Measurements from ENCODE around the gene FAM98A. TPM values are rescaled to one million over a fixed set of nuclear protein-coding genes. Genes with fewer than 3 reads are reported as not detected.

The FAM98A gene
- total and polyA plus RNA-seq, 7 donors, result 31.6 to 125 (median 54.0) TPM

DNA sequence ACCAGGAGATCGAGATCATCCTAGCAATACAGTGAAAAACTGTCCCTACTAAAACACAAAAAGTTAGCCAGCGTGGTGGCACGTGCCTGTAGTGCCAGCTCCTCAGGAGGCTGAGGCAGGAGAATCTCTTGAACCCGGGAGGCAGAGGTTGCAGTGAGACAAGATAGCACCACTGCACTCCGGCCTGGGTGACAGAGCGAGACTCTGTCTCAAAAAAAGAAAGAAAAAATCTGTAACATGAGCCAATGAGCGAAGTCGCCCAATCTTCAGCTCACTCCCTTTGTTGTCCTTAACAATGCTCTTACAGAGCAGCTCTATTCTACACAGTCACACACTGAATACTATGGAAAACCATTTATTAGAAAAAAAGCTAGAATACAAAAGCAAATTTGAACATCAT, 22.0 kb downstream of the FAM98A start:
- TF ChIP-seq, protein P1, sequence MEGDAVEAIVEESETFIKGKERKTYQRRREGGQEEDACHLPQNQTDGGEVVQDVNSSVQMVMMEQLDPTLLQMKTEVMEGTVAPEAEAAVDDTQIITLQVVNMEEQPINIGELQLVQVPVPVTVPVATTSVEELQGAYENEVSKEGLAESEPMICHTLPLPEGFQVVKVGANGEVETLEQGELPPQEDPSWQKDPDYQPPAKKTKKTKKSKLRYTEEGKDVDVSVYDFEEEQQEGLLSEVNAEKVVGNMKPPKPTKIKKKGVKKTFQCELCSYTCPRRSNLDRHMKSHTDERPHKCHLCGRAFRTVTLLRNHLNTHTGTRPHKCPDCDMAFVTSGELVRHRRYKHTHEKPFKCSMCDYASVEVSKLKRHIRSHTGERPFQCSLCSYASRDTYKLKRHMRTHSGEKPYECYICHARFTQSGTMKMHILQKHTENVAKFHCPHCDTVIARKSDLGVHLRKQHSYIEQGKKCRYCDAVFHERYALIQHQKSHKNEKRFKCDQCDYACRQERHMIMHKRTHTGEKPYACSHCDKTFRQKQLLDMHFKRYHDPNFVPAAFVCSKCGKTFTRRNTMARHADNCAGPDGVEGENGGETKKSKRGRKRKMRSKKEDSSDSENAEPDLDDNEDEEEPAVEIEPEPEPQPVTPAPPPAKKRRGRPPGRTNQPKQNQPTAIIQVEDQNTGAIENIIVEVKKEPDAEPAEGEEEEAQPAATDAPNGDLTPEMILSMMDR (IDR thresholded peaks at IDR 0.05), result no peak
- no peaks in the 10 kb centered on the region for H3K9me3 ChIP-seq
- no peak for ATAC-seq
- DNase-seq, result no peak
- no peaks in the 10 kb centered on the region for H3K4me1 ChIP-seq
- WGBS, 3 donors, result 84 to 87% (median 85%) methylated on average over 8 of the region's 8 CpGs
- no peaks in the 10 kb centered on the region for H3K36me3 ChIP-seq (ENCODE audit: insufficient read depth in 1 of 2, low read depth in 1 of 2)
- intact Hi-C loops (cut with DNase I), result loop anchor here in 1 of 2 donors (5.0 kb wide), 1 partner anchor 105 kb away; no protein-coding TSS in a partner anchor
- H3K27ac ChIP-seq, result no peak overlapping the region
- no peaks in the 10 kb centered on the region for H3K27me3 ChIP-seq (ENCODE audit: insufficient read depth in 3 of 3, low read length in 2 of 3)
- no peak overlapping the region for H3K4me3 ChIP-seq

DNA sequence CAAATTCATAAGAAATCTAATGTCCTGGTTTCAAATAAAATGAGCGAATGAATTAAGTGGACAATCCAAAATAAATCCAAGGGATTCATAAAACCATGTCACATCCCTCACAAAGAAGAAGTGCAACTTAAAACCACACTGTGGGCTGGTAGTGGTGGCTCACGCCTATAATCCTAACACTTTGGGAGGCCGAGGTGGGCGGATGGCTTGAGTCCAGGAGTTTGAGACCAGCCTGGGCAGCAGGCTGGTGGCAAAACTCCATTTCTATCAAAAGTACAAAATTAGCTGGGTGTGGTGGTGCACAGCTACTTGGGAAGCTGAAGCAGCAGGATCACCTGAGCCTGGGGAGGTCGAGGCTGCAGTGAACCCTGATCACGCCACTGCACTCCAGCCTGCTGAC, 25.4 kb downstream of the FAM98A start:
- WGBS, 3 donors, result 91 to 94% (median 92%) methylated on average over 6 of the region's 6 CpGs
- Histone ChIP-seq H3K9me3 (no peaks in the 10 kb centered on the region), H3K27ac (no peak overlapping the region), H3K4me3 (no peak overlapping the region), H3K27me3 (ENCODE audit: insufficient read depth in 3 of 3, low read length in 2 of 3) (no peaks in the 10 kb centered on the region), H3K36me3 (ENCODE audit: insufficient read depth in 1 of 2, low read depth in 1 of 2) (no peaks in the 10 kb centered on the region), H3K4me1 (no peaks in the 10 kb centered on the region)
- TF ChIP-seq, protein P1 (IDR thresholded peaks at IDR 0.05), result no peak
- ATAC-seq, result peak in 1 of 4 donors; percentile 22
- intact Hi-C loops (cut with DNase I), result no loop called here
- DNase-seq, result no peak

DNA sequence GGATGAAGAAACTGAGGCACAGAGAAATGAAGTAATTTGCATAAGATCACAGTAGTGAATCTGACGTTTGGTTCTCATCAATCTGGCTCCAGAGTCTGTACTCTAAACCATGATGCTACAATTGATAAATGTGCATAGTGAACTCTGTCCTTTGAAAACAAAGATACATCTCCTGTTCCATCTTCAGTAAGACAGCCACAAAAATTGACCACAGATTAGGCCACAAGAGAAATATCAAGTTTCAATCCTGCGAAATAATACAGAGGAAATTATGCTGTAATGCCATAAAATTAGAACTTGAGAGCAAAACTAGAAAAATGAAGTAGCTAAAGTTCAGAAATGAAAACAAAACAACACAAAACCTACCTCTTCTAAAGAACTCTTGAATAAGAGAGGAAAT, 28.4 kb downstream of the FAM98A start:
- WGBS, 3 donors, result 54 to 61% (median 56%) methylated on average over 2 of the region's 2 CpGs
- H3K9me3 ChIP-seq, result no peaks in the 10 kb centered on the region
- TF ChIP-seq, protein P1 (IDR thresholded peaks at IDR 0.05), result no peak
- no peak for ATAC-seq
- no peaks in the 10 kb centered on the region for H3K4me1 ChIP-seq
- no peaks in the 10 kb centered on the region for H3K27me3 ChIP-seq (ENCODE audit: insufficient read depth in 3 of 3, low read length in 2 of 3)
- no peak overlapping the region for H3K27ac ChIP-seq
- intact Hi-C loops (cut with DNase I), result no loop called here
- peaks cover 0 to 2% of the 10 kb centered on the region in 2 donors for H3K36me3 ChIP-seq (ENCODE audit: insufficient read depth in 1 of 2, low read depth in 1 of 2)
- no peak for DNase-seq
- no peak overlapping the region for H3K4me3 ChIP-seq

DNA sequence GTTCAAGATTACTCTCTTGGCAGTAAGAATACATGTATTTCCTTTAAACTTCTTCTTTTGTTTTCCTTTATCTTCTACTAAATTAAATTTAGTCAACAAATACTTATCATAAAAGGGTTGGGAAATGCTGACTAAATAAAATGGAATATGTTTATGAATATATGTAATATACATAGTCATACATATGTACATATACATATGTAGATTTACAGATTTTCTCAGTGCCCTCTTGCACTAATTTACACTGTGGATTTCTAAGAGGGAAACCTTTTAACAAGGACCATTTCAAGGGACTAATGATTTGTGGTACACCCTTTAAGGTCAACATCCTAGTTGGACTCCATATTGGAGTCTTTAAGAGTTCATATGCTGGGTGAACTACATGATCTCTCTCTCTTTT, 37.2 kb downstream of the FAM98A start:
- no peak for ATAC-seq
- H3K4me1 ChIP-seq, result peaks cover 20% of the 10 kb centered on the region
- intact Hi-C loops (cut with DNase I), result no loop called here

DNA sequence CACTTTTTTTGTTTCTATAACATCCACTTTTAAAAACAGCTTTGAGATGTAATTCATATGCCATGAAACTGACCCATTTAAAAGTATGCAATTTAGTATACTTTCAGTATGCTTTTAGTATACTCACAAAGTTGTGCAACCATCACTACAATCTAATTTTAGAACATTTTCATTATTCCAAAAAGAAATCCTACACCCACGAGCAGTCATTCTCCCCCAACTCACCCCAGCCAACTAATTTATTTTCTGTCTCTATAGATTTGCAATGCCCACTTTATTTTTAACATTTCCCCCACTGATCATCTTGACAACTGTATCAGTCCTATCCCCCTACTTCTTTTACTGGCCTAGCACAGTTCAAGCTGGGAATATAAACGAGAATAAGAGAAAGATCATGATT, 39.1 kb downstream of the FAM98A start:
- Histone ChIP-seq H3K4me1 (peaks cover 29% of the 10 kb centered on the region), H3K27me3 (ENCODE audit: insufficient read depth in 3 of 3, low read length in 2 of 3) (no peaks in the 10 kb centered on the region), H3K36me3 (ENCODE audit: insufficient read depth in 1 of 2, low read depth in 1 of 2) (peaks cover 3 to 45% of the 10 kb centered on the region in 2 donors), H3K9me3 (no peaks in the 10 kb centered on the region), H3K4me3 (no peak overlapping the region), H3K27ac (peak overlapping the region; percentile 56)
- intact Hi-C loops (cut with DNase I), result no loop called here
- DNase-seq (no peak), ATAC-seq (peak; percentile 13 to 74 (median 38))
- TF ChIP-seq, protein P1 (IDR thresholded peaks at IDR 0.05), result no peak
- WGBS, 3 donors, result 15 to 33% (median 22%) methylated on average over 2 of the region's 2 CpGs

More for the DNA sequence above, 37.2 kb downstream of the FAM98A start:
- Histone ChIP-seq H3K36me3 (ENCODE audit: insufficient read depth in 1 of 2, low read depth in 1 of 2) (peaks cover 3 to 54% of the 10 kb centered on the region in 2 donors), H3K9me3 (no peaks in the 10 kb centered on the region), H3K4me3 (no peak overlapping the region), H3K27ac (no peak overlapping the region), H3K27me3 (ENCODE audit: insufficient read depth in 3 of 3, low read length in 2 of 3) (no peaks in the 10 kb centered on the region)
- DNase-seq, result no peak
- TF ChIP-seq, protein P1 (IDR thresholded peaks at IDR 0.05), result no peak

Data from psoas muscle (tissue), 8 donors.